Measurements from ENCODE around the gene ERVFRD-1. TPM values are rescaled to one million over a fixed set of nuclear protein-coding genes. Genes with fewer than 3 reads are reported as not detected.
"Not testable (repeated sequence)": the region's sequence is repeated elsewhere in the genome, so short reads cannot be mapped to it uniquely, and the experiment has no call there.

ERVFRD-1 gene
- total RNA-seq, 4 donors from 2014 or later = 0.11 to 0.83 (median 0.27) TPM

DNA sequence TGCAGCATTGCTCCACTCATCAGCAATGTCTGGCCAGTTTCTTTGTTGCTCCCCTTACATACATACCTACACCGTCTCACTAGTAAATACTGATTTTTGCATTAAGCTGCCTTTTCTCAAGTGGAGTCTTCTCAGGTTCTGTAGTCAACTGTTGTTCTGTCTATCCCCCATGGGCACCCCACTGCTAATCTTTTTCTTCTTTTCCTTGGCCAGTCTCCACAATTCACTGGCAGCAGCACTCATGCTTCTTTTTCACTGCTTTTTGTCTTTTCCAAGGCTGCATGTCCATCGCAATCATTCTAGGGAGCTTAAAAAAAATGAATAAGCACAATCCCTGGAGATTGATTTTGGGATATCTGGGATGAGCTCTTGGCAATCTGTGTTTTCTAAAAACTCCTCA is 10.3 kb upstream of the ERVFRD-1 start:
- H3K4me3 ChIP-seq = no peak overlapping the region
- intact Hi-C loops (cut with DNase I) = no loop called here
- H3K36me3 ChIP-seq = peaks cover 0 to 3% (median 0%) of the 10 kb centered on the region in 4 donors
- WGBS = 80% methylated on average over 2 of the region's 2 CpGs
- H3K27me3 ChIP-seq = no peaks in the 10 kb centered on the region
- H3K9me3 ChIP-seq = no peaks in the 10 kb centered on the region
- DNase-seq (ENCODE audit: extremely low spot score) = no peak
- TF ChIP-seq POLR2AphosphoS5 (IDR thresholded peaks at IDR 0.05) = no peak
- no peak for TF ChIP-seq EP300 (IDR thresholded peaks at IDR 0.05)
- TF ChIP-seq, protein P1, sequence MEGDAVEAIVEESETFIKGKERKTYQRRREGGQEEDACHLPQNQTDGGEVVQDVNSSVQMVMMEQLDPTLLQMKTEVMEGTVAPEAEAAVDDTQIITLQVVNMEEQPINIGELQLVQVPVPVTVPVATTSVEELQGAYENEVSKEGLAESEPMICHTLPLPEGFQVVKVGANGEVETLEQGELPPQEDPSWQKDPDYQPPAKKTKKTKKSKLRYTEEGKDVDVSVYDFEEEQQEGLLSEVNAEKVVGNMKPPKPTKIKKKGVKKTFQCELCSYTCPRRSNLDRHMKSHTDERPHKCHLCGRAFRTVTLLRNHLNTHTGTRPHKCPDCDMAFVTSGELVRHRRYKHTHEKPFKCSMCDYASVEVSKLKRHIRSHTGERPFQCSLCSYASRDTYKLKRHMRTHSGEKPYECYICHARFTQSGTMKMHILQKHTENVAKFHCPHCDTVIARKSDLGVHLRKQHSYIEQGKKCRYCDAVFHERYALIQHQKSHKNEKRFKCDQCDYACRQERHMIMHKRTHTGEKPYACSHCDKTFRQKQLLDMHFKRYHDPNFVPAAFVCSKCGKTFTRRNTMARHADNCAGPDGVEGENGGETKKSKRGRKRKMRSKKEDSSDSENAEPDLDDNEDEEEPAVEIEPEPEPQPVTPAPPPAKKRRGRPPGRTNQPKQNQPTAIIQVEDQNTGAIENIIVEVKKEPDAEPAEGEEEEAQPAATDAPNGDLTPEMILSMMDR (IDR thresholded peaks at IDR 0.05) = no peak
- TF ChIP-seq POLR2A (IDR thresholded peaks at IDR 0.05; ENCODE audit: low read depth) = no peak
- H3K27ac ChIP-seq (replicated peaks in 1 of 4) = no peak overlapping the region
- peaks cover 9 to 29% (median 27%) of the 10 kb centered on the region in 4 donors for H3K4me1 ChIP-seq

DNA sequence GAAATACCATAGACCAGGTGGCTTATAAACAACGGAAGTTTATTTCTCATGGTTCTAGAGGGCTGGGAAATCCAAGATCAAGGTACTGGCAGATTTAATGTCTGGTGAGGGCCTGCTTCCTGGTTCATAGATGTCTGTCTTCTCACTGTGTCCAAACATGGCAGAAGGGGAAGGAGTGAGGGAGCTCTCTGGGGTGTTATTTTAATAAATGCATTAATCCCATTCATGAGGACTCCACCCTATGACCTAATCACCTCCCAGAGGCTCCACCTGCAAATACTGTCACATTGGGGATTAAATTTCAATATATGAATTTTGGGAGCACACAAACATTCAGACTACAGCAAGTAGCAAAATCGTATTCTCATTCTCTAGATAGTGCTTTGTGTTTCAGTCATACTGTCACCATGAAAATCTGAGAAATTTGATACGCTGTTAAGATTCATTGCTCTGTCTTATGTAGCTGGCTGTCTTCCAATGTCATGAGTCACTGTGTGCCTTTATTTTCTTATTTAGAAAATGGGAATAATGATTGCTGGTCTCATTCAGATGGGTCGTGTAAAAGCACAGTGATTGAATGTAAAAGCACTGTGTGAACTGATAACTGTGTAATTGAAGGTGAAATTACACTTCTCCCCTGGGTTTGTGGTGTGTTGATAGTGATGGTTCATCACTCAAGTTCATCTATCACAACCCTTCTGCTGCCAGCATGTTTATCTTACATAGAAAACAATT is 8.9 kb upstream of the ERVFRD-1 start:
- H3K27me3 ChIP-seq = no peaks in the 10 kb centered on the region
- H3K4me1 ChIP-seq = peaks cover 9 to 29% (median 27%) of the 10 kb centered on the region in 4 donors
- intact Hi-C loops (cut with DNase I) = no loop called here
- no peaks in the 10 kb centered on the region for H3K36me3 ChIP-seq
- no peak overlapping the region for H3K27ac ChIP-seq (replicated peaks in 1 of 4)
- no peaks in the 10 kb centered on the region for H3K9me3 ChIP-seq
- WGBS = 65% methylated on average over 4 of the region's 4 CpGs
- H3K4me3 ChIP-seq = no peak overlapping the region
- no peak for DNase-seq (ENCODE audit: extremely low spot score)
- TF ChIP-seq EP300 (IDR thresholded peaks at IDR 0.05) = no peak
- TF ChIP-seq, protein P1 (IDR thresholded peaks at IDR 0.05) = no peak
- no peak for TF ChIP-seq POLR2A (IDR thresholded peaks at IDR 0.05; ENCODE audit: low read depth)
- no peak for TF ChIP-seq POLR2AphosphoS5 (IDR thresholded peaks at IDR 0.05)

DNA sequence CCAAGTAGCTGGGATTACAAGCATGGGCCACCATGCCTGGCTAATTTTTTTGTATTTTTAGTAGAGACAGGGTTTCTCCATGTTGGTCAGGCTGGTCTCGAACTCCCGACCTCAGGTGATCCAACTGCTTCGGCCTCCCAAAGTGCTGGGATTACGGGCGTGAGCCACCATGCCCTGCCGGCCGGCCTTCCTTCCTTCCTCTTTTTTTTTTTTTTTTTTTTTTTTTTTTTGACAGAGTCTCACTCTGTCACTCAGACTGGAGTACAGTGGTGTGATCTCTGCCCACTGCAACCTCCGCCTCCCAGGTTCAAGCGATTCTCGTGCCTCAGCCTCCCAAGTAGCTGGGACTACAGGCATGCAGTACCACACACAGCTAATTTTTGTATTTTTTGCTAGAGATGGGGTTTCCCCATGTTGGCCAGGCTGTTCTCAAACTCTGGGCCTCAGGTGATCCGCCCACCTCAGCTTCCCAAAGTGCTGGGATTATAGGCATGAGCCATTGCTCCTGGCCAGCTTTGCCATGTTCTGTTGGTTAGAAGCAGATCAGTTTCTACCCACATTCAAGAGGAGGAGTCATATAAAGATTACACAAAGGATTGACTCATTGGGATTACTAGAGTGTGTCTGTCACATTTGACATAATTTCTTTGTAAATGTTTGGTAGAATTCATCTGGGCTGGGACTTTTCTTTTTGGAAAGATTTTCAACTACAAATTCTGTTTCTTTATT is 4.4 kb upstream of the ERVFRD-1 start:
- H3K36me3 ChIP-seq; DNase-seq (ENCODE audit: extremely low spot score); H3K27me3 ChIP-seq; intact Hi-C loops (cut with DNase I); H3K9me3 ChIP-seq; H3K4me3 ChIP-seq; H3K27ac ChIP-seq (replicated peaks in 1 of 4): not testable (repeated sequence)
- 91% methylated on average over 11 of the region's 11 CpGs for WGBS
- H3K4me1 ChIP-seq = peaks cover 10 to 23% (median 17%) of the 10 kb centered on the region in 4 donors

DNA sequence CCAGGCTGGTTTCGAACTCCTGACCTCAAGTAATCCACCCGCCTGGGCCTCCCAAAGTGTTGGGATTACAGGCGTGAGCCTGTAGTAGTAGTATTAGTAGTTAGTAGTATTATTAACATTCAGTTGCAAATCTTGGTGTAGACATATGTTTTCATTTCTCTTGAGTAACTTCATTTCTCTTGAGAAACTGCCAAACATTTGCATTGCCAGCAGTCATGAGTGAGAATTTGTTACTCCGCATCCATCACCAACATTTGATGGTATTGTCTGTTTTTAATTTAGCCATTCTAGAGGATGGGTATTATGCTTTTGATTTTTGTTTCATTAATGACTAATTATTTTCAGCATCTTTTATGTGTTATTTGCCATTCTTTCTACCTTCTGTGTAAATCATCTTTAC is 1.5 kb upstream of the ERVFRD-1 start:
- intact Hi-C loops (cut with DNase I) = no loop called here

More for the DNA sequence above, 1.5 kb upstream of the ERVFRD-1 start:
- no peaks in the 10 kb centered on the region for H3K27me3 ChIP-seq
- no peak overlapping the region for H3K27ac ChIP-seq (replicated peaks in 1 of 4)
- no peaks in the 10 kb centered on the region for H3K36me3 ChIP-seq
- no peak for DNase-seq (ENCODE audit: extremely low spot score)
- no peak overlapping the region for H3K4me3 ChIP-seq
- H3K4me1 ChIP-seq = peaks cover 0 to 18% (median 7%) of the 10 kb centered on the region in 4 donors
- no peaks in the 10 kb centered on the region for H3K9me3 ChIP-seq
- WGBS = 95% methylated on average over 4 of the region's 4 CpGs
- no peak for TF ChIP-seq POLR2AphosphoS5 (IDR thresholded peaks at IDR 0.05)
- TF ChIP-seq POLR2A (IDR thresholded peaks at IDR 0.05; ENCODE audit: low read depth) = no peak
- TF ChIP-seq, protein P1 (IDR thresholded peaks at IDR 0.05) = no peak
- no peak for TF ChIP-seq EP300 (IDR thresholded peaks at IDR 0.05)

All from esophagus muscularis mucosa (tissue), 4 donors.